Measurements from ENCODE around the gene SMS.

DNA sequence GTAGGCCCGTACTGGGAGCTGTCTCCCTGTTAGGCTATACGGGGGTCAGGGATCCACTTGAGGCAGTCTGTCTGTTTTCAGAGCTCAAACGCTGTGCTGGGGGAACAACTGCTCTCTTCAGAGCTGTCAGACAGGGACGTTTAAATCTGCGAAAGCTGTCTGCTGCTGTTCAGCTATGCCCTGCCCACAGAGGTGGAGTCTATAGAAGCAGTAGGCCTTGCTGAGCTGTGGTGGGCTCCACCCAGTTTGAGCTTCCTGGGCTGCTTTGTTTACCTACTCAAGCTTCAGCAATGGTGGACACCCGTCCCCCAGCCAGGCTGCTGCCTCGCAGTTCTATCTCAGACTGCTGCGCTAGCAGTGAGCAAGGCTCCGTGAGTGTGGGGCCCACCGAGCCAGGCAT is 64.4 kb downstream of the SMS start:
- no peak for TF ChIP-seq CTCF (IDR thresholded peaks at IDR 0.05; ENCODE audit: insufficient read depth, low read length)
- TF ChIP-seq REST (IDR thresholded peaks at IDR 0.05; ENCODE audit: insufficient replicate concordance, low read depth): no peak
